ENCODE measurements around the gene MCOLN3. TPM values are rescaled to one million over a fixed set of nuclear protein-coding genes. Genes with fewer than 3 reads are reported as not detected.
"Not testable (repeated sequence)": the region's sequence is repeated elsewhere in the genome, so short reads cannot be mapped to it uniquely, and the experiment has no call there.

MCOLN3 gene
- total RNA-seq, 4 donors from 2014 or later: 2.1 to 37.7 (median 12.0) TPM

- Histone ChIP-seq H3K9me3 (no peaks in the 10 kb centered on the region), H3K27ac (no peak overlapping the region), H3K27me3 (no peaks in the 10 kb centered on the region), H3K4me3 (no peak overlapping the region), H3K36me3 (no peaks in the 10 kb centered on the region), H3K4me1 (no peaks in the 10 kb centered on the region)
- no peak for DNase-seq
- intact Hi-C loops (cut with DNase I; ENCODE audit: low total_unique reads): no loop called here
- no peak for TF ChIP-seq POLR2A (IDR thresholded peaks at IDR 0.05)
- TF ChIP-seq CTCF (IDR thresholded peaks at IDR 0.05): no peak
Observed at GRCh38 chr1:85025940-85026339, 22.4 kb downstream of the MCOLN3 start.

GRCh38 chr1:85024736-85025135 is 23.6 kb downstream of the MCOLN3 start:
- Histone ChIP-seq H3K4me3 (no peak overlapping the region), H3K9me3 (no peaks in the 10 kb centered on the region), H3K27ac (no peak overlapping the region), H3K36me3 (no peaks in the 10 kb centered on the region), H3K27me3 (no peaks in the 10 kb centered on the region), H3K4me1 (no peaks in the 10 kb centered on the region)
- DNase-seq: no peak
- intact Hi-C loops (cut with DNase I; ENCODE audit: low total_unique reads): no loop called here
- TF ChIP-seq CTCF (IDR thresholded peaks at IDR 0.05) (no peak), POLR2A (IDR thresholded peaks at IDR 0.05) (no peak)

GRCh38 chr1:85022700-85023099 is 25.6 kb downstream of the MCOLN3 start:
- no peaks in the 10 kb centered on the region for H3K4me1 ChIP-seq
- no peaks in the 10 kb centered on the region for H3K9me3 ChIP-seq
- intact Hi-C loops (cut with DNase I; ENCODE audit: low total_unique reads): no loop called here
- no peaks in the 10 kb centered on the region for H3K27me3 ChIP-seq
- H3K27ac ChIP-seq: no peak overlapping the region
- TF ChIP-seq POLR2A (IDR thresholded peaks at IDR 0.05) (no peak), CTCF (IDR thresholded peaks at IDR 0.05) (no peak)
- H3K36me3 ChIP-seq: no peaks in the 10 kb centered on the region
- no peak for DNase-seq
- H3K4me3 ChIP-seq: no peak overlapping the region

GRCh38 chr1:85019994-85020393 is 28.3 kb downstream of the MCOLN3 start:
- intact Hi-C loops (cut with DNase I; ENCODE audit: low total_unique reads): no loop called here
- Histone ChIP-seq H3K36me3 (no peaks in the 10 kb centered on the region), H3K9me3 (no peaks in the 10 kb centered on the region), H3K4me1 (no peaks in the 10 kb centered on the region), H3K27me3 (no peaks in the 10 kb centered on the region), H3K4me3 (no peak overlapping the region), H3K27ac (no peak overlapping the region)
- TF ChIP-seq CTCF (IDR thresholded peaks at IDR 0.05): no peak
- TF ChIP-seq POLR2A (IDR thresholded peaks at IDR 0.05): no peak
- no peak for DNase-seq

GRCh38 chr1:85015826-85016225 is 32.5 kb downstream of the MCOLN3 start:
- no peak overlapping the region for H3K27ac ChIP-seq
- no peak for DNase-seq

GRCh38 chr1:85005641-85006040 is 42.7 kb downstream of the MCOLN3 start:
- DNase-seq; intact Hi-C loops (cut with DNase I; ENCODE audit: low total_unique reads); H3K4me3 ChIP-seq; H3K4me1 ChIP-seq; H3K27ac ChIP-seq; H3K36me3 ChIP-seq; H3K9me3 ChIP-seq: not testable (repeated sequence)
- peaks cover 0 to 11% of the 10 kb centered on the region in 2 donors for H3K27me3 ChIP-seq

More at GRCh38 chr1:85015826-85016225, 32.5 kb downstream of the MCOLN3 start:
- no peaks in the 10 kb centered on the region for H3K4me1 ChIP-seq
- H3K9me3 ChIP-seq: peaks cover 0 to 3% of the 10 kb centered on the region in 2 donors
- H3K36me3 ChIP-seq: no peaks in the 10 kb centered on the region
- H3K4me3 ChIP-seq: no peak overlapping the region
- H3K27me3 ChIP-seq: no peaks in the 10 kb centered on the region
- TF ChIP-seq POLR2A (IDR thresholded peaks at IDR 0.05) (no peak), CTCF (IDR thresholded peaks at IDR 0.05) (no peak)
- intact Hi-C loops (cut with DNase I; ENCODE audit: low total_unique reads): no loop called here

Measured in uterus (tissue), 4 donors.